HepG2 (cell line): ENCODE data around the gene FAM110A. TPM values are rescaled to one million over a fixed set of nuclear protein-coding genes. Genes with fewer than 3 reads are reported as not detected.

Source experiments
- ATAC-seq: fragments of 200-7000 bp; cut with Tn5 transposase; 3 replicates; pipeline ENCODE4 v1.9.1; 2020; ENCODE audit warnings: mild to moderate bottlenecking, moderate library complexity
- BruUV-seq: library from RNA; stranded (reverse); fragments of 400-500 nt; replicated peaks from 2 replicates; lab custom pipeline; 2021; lab: Mats Ljungman, UMichigan
- CTCF ChIA-PET: fragments of 300-600 bp; formaldehyde crosslinking; extraction: SDS; loops from one replicate; lab custom pipeline; 2021; ENCODE audit warnings: low total read pairs, inconsistent platforms, low intra/inter-chr PET ratio; lab: Yijun Ruan, JAX
- POLR2A ChIA-PET: fragments of 350-600 bp; sonication (Branson Sonifier 250); formaldehyde crosslinking; loops from one replicate; lab custom pipeline; 2020; ENCODE audit warnings: antibody characterized with exemption, inconsistent platforms; lab: Yijun Ruan, JAX
- DNase-seq: peaks from one replicate; pipeline ENCODE4 v3.0.0-alpha.2; 2015; ENCODE audit warnings: low spot score
- FAIRE-seq: peaks from 3 replicates; lab custom pipeline; 2011; peaks lifted over from hg19 to GRCh38; lab: Jason Lieb, UNC
- H2AFZ ChIP-seq: one replicate; pipeline ENCODE4 v1.6.1; 2011; ENCODE audit warnings: low read length, inconsistent platforms
- H3K27ac ChIP-seq: fragments of 300-600 bp; 3 replicates; pipeline ENCODE4 v1.8.0; 2011; ENCODE audit warnings: mixed run types, mild to moderate bottlenecking, mixed read lengths, low read length, inconsistent platforms; ENCODE audit not compliant: insufficient read depth; ENCODE audit errors: extremely low read length
- H3K27me3 ChIP-seq, 2 experiments: fragments of 200-600 bp in 1 of 2; 2 replicates in 1 of 2; 3 replicates in 1 of 2; pipeline versions ENCODE4 v1.6.0 to v1.8.0; 2011; ENCODE audit warnings: low read length in 2 of 2, mild to moderate bottlenecking in 2 of 2, moderate library complexity in 2 of 2, inconsistent platforms in 1 of 2; ENCODE audit not compliant: insufficient read depth in 2 of 2, control insufficient read depth in 1 of 2
- H3K36me3 ChIP-seq, 2 experiments: fragments of 200-600 bp in 1 of 2; replicated peaks in 1 of 2; 2 replicates in 1 of 2; 3 replicates in 1 of 2; pipeline versions ENCODE4 v1.5.1 to v1.8.0; 2011; ENCODE audit warnings: low read length in 2 of 2, inconsistent platforms in 1 of 2; ENCODE audit not compliant: insufficient read depth in 2 of 2, control insufficient read depth in 1 of 2
- H3K4me1 ChIP-seq: 2 replicates; pipeline ENCODE4 v1.5.1; 2012; ENCODE audit warnings: low read length, inconsistent platforms; ENCODE audit not compliant: insufficient read depth
- H3K4me2 ChIP-seq: 2 replicates; pipeline ENCODE4 v1.6.0; 2011; ENCODE audit warnings: low read depth, low read length, inconsistent platforms
- H3K4me3 ChIP-seq, 3 experiments: fragments of 200-600 bp in 1 of 3; sonication (generic), shearing (Covaris generic) in 1 of 3; replicated peaks in 1 of 3; 2 replicates each; pipeline ENCODE4 v1.5.1; 2011 to 2016; ENCODE audit warnings: low read length in 3 of 3, inconsistent platforms in 2 of 3, low read depth in 2 of 3, mild to moderate bottlenecking in 2 of 3, control low read depth in 1 of 3, mixed read lengths in 1 of 3; ENCODE audit not compliant: insufficient read depth in 1 of 3
- H3K79me2 ChIP-seq: one replicate; pipeline ENCODE4 v1.6.1; 2011; ENCODE audit warnings: low read length, inconsistent platforms; ENCODE audit not compliant: insufficient read depth
- H3K9ac ChIP-seq: 2 replicates; pipeline ENCODE4 v1.6.0; 2011; ENCODE audit warnings: mild to moderate bottlenecking, low read depth, low read length, inconsistent platforms; ENCODE audit not compliant: insufficient read depth
- H3K9me3 ChIP-seq: 2 replicates; pipeline ENCODE4 v1.5.1; 2012; ENCODE audit warnings: mild to moderate bottlenecking, low read length
- H4K20me1 ChIP-seq: 2 replicates; pipeline ENCODE4 v1.6.0; 2011; ENCODE audit warnings: inconsistent platforms, mild to moderate bottlenecking, low read length, moderate library complexity; ENCODE audit not compliant: insufficient read depth
- DMTF1 ChIP-seq: sonication (generic); formaldehyde crosslinking; IDR thresholded peaks from 2 replicates; pipeline ENCODE4 v1.4.0; 2020; ENCODE audit warnings: mild to moderate bottlenecking, missing genetic modification reagents
- HNF4A ChIP-seq: sonication (generic); formaldehyde crosslinking; IDR thresholded peaks from 2 replicates; pipeline ENCODE4 v1.4.0; 2020; ENCODE audit warnings: missing genetic modification reagents
- MAFG ChIP-seq: sonication (generic); formaldehyde crosslinking; IDR thresholded peaks from 2 replicates; pipeline ENCODE4 v1.5.1; 2020; ENCODE audit warnings: mild to moderate bottlenecking, missing genetic modification reagents
- NFKBIZ ChIP-seq: IDR thresholded peaks from 2 replicates; pipeline ENCODE4 v1.6.1; 2018; ENCODE audit warnings: missing genetic modification reagents, missing compliant biosample characterization
- TBX3 ChIP-seq: fragments of 450-650 bp; IDR thresholded peaks from 2 replicates; pipeline ENCODE4 v1.6.1; 2017; ENCODE audit warnings: antibody characterized with exemption, mild to moderate bottlenecking, inconsistent platforms, borderline replicate concordance
- TRIM22 ChIP-seq: fragments of 450-650 bp; IDR thresholded peaks from 2 replicates; pipeline ENCODE4 v1.6.1; 2017
- ZNF550 ChIP-seq: sonication (generic); formaldehyde crosslinking; IDR thresholded peaks from 2 replicates; pipeline ENCODE4 v1.4.0; 2020; ENCODE audit warnings: mild to moderate bottlenecking, missing genetic modification reagents, borderline replicate concordance
- WGBS: methylation state at CpG from one replicate; pipeline ENCODE4 v1.1.6; 2017; ENCODE audit warnings: low lambda C conversion rate; 5-methylcytosine and 5-hydroxymethylcytosine counted together
- in situ Hi-C: cut with HindIII; loops from 2 replicates; pipeline ENCODE4 v1.10.0; 2017; ENCODE audit warnings: low pct_unique_long_range_greater_than_20kb; ENCODE audit not compliant: extremely low pct_ligation_motif_present
- intact Hi-C: fragments of 100-400 bp; cut with micrococcal nuclease; formaldehyde crosslinking; loops from one replicate; pipeline ENCODE4 v1.10.0; 2022; ENCODE audit not compliant: unreplicated experiment
- polyA plus RNA-seq, 8 experiments: library from polyadenylated mRNA; depleted of rRNA in 3 of 8; stranded (reverse) in 7 of 8; unstranded in 1 of 8; fragments of >200 nt; fragmentation: Illumina TruSeq in 4 of 8; extraction: Trizol in 4 of 8; gene quantifications; 2 replicates each; pipeline versions ENCODE4 v1.2.1 to v1.2.3, GENCODE V29; 2011 to 2016; ENCODE audit warnings: low read depth in 4 of 8, missing spikeins in 1 of 8, mixed read lengths in 1 of 8; ENCODE audit not compliant: insufficient read depth in 1 of 8
- total RNA-seq, 5 experiments: library from RNA; depleted of rRNA; stranded (reverse); fragments of >200 nt; fragmentation: Illumina TruSeq; extraction: Trizol; gene quantifications; 2 replicates each; pipeline ENCODE4 v1.2.3, GENCODE V29; 2016; ENCODE audit warnings: low read depth in 1 of 5

The FAM110A gene
- total and polyA plus RNA-seq, 2 of the 13 experiments (the other 11 are each of a cell fraction or from before 2014, with no cell fraction given), result 1.9 TPM

GRCh38 chr20:889932-890463 is 56.5 kb downstream of the FAM110A start:
- no peak overlapping the region for H2AFZ ChIP-seq
- no peak for DNase-seq
- ChIA-PET POLR2A (no interaction called here), CTCF (no interaction called here)
- BruUV-seq, result no TSS peak
- no peak for FAIRE-seq
- H4K20me1 ChIP-seq, result no peaks in the 10 kb centered on the region
- no peak for TF ChIP-seq DMTF1 (CRISPR knock-in tag)
- no peak for TF ChIP-seq TRIM22
- TF ChIP-seq ZNF550 (CRISPR knock-in tag), result no peak
- TF ChIP-seq TBX3, result no peak
- no peak for TF ChIP-seq MAFG
- TF ChIP-seq NFKBIZ (CRISPR knock-in tag), result no peak
- no peak for TF ChIP-seq HNF4A (CRISPR knock-in tag)
- in situ Hi-C loops (no loop called here), intact Hi-C loops (loop anchor here (10.0 kb wide), 1 partner anchor 405 kb away; no protein-coding TSS in a partner anchor)
- H3K4me1 ChIP-seq, result no peaks in the 10 kb centered on the region
- H3K36me3 ChIP-seq, result no peaks in the 10 kb centered on the region
- no peak overlapping the region for H3K4me2 ChIP-seq
- no peak overlapping the region for H3K4me3 ChIP-seq
- H3K27me3 ChIP-seq, result peaks cover 7 to 27% of the 10 kb centered on the region in 2 experiments; a peak in 3 of 5 replicates
- 23% methylated on average over 10 of the region's 10 CpGs for WGBS
- H3K9me3 ChIP-seq, result no peaks in the 10 kb centered on the region
- H3K79me2 ChIP-seq, result no peaks in the 10 kb centered on the region
- H3K9ac ChIP-seq, result no peak overlapping the region
- no peak overlapping the region for H3K27ac ChIP-seq
- ATAC-seq, result no peak
